Muscle layer of duodenum (tissue), 2 donors: ENCODE data around the gene SH3GL1.
A peak's percentile ranks its signal among the peaks of the same experiment; 100 is the strongest.
"Not testable (repeated sequence)": the region's sequence is repeated elsewhere in the genome, so short reads cannot be mapped to it uniquely, and the experiment has no call there.

Source experiments
- H3K27ac ChIP-seq: one replicate; pipeline ENCODE4 v1.7.0; 2013; ENCODE audit warnings: mild to moderate bottlenecking, low read length
- H3K27me3 ChIP-seq: one replicate; pipeline ENCODE4 v1.7.0; 2013; ENCODE audit warnings: low read depth, mild to moderate bottlenecking, control low read depth, low read length
- H3K36me3 ChIP-seq, 2 donors: one replicate each; pipeline ENCODE4 v1.7.0; 2013; ENCODE audit warnings: low read length in 2 of 2, control low read depth in 1 of 2, mild to moderate bottlenecking in 1 of 2; ENCODE audit not compliant: insufficient read depth in 2 of 2, control insufficient read depth in 1 of 2
- H3K4me1 ChIP-seq, 2 donors: one replicate each; pipeline ENCODE4 v1.7.0; 2013; ENCODE audit warnings: low read length in 2 of 2, mild to moderate bottlenecking in 2 of 2, control low read depth in 1 of 2, moderate library complexity in 1 of 2; ENCODE audit not compliant: insufficient read depth in 2 of 2, control insufficient read depth in 1 of 2
- H3K4me3 ChIP-seq, 2 donors: one replicate each; pipeline ENCODE4 v1.7.0; 2013; ENCODE audit warnings: low read length in 2 of 2, low read depth in 1 of 2, mild to moderate bottlenecking in 1 of 2
- H3K9me3 ChIP-seq, 2 donors: one replicate each; pipeline ENCODE4 v1.7.0; 2013; ENCODE audit warnings: low read length in 2 of 2, control low read depth in 1 of 2, mild to moderate bottlenecking in 1 of 2; ENCODE audit not compliant: control insufficient read depth in 1 of 2
- donor health status: healthy.

SH3GL1 gene

GRCh38 chr19:4345342-4346019 is 54.9 kb downstream of the SH3GL1 start:
- H3K27me3 ChIP-seq: no peaks in the 10 kb centered on the region
- H3K4me3 ChIP-seq: no peak overlapping the region
- no peak overlapping the region for H3K27ac ChIP-seq
- H3K9me3 ChIP-seq: no peaks in the 10 kb centered on the region
- H3K36me3 ChIP-seq: peaks cover 3 to 16% of the 10 kb centered on the region in 2 donors
- H3K4me1 ChIP-seq: peaks cover 0 to 11% of the 10 kb centered on the region in 2 donors

DNA sequence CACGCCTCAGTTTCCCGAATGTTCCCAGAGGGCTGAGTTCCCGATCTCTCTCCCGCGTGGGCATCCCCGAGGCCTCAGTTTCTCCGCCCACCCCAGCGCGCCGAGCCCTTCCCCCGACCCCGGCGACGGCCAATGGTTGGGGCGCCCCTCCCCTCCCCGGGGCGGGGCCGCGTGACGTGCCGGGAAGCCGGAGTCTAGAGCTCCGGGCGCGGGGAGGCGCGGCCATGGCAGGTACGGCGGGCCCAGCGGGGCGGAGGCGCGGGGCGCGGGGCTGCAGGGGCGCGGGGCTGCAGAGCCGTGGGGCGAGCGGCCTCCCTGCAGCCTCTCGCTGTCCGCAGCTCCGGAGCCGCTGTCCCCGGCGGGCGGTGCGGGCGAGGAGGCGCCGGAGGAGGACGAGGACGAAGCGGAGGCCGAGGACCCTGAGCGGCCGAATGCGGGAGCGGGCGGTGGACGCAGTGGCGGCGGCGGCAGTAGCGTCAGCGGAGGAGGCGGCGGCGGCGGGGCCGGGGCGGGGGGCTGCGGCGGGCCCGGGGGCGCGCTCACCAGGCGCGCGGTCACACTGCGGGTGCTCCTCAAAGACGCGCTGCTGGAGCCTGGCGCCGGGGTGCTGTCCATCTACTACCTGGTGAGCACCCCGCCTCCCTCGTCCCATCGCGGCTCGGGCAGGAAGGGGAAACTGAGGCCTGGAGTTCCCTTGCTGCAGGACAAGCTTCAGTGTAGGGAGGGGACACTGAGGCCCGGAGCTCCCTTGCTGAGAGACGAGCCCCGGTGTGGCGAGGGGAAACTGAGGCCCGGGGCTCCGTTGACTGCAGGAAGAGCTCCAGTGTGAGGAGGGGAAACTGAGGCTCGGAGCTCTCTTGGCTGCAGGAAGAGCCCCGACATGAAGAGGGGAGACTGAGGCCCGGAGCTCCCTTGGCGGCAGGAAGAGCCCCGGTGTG is 56.7 kb downstream of the SH3GL1 start, which contains the start of gene MPND:
Gene MPND (plus strand): TSS at position 193 of the 938 bp plus-strand sequence. CDS start 32 bp downstream, at position 225.
- Histone ChIP-seq H3K27me3 (no peaks in the 10 kb centered on the region), H3K9me3 (no peaks in the 10 kb centered on the region), H3K4me1 (peaks cover 0 to 11% of the 10 kb centered on the region in 2 donors), H3K4me3 (peak within 1 kb of the TSS; percentile 80 to 83), H3K27ac (peak within 1 kb of the TSS; percentile 91), H3K36me3 (peaks cover 0 to 7% of the 10 kb centered on the region in 2 donors)

- Histone ChIP-seq H3K4me3 (peak overlapping the region; percentile 80 to 83), H3K27me3 (no peaks in the 10 kb centered on the region), H3K4me1 (peaks cover 0 to 11% of the 10 kb centered on the region in 2 donors), H3K27ac (peak overlapping the region; percentile 91), H3K36me3 (peaks cover 0 to 7% of the 10 kb centered on the region in 2 donors), H3K9me3 (no peaks in the 10 kb centered on the region)
Observed at GRCh38 chr19:4342615-4343369, 57.6 kb downstream of the SH3GL1 start.

GRCh38 chr19:4342314-4342614 is 58.1 kb downstream of the SH3GL1 start:
- H3K9me3 ChIP-seq: no peaks in the 10 kb centered on the region
- H3K27me3 ChIP-seq: no peaks in the 10 kb centered on the region
- H3K4me3 ChIP-seq: peak overlapping the region; percentile 74 to 80
- H3K4me1 ChIP-seq: peaks cover 0 to 11% of the 10 kb centered on the region in 2 donors
- H3K27ac ChIP-seq: peak overlapping the region; percentile 91
- H3K36me3 ChIP-seq: peaks cover 0 to 7% of the 10 kb centered on the region in 2 donors

GRCh38 chr19:4338441-4339355 is 61.6 kb downstream of the SH3GL1 start, which contains the start of gene STAP2:
TSS of gene STAP2 (minus strand) at chr19:4338827. CDS start at chr19:4338753, 74 bp downstream.
- Histone ChIP-seq H3K36me3 (no peaks in the 10 kb centered on the region), H3K27me3 (no peaks in the 10 kb centered on the region), H3K9me3 (no peaks in the 10 kb centered on the region), H3K4me3 (peak within 1 kb of the TSS; percentile 53 to 55), H3K27ac (peak within 1 kb of the TSS; percentile 61), H3K4me1 (peaks cover 0 to 4% of the 10 kb centered on the region in 2 donors)

DNA sequence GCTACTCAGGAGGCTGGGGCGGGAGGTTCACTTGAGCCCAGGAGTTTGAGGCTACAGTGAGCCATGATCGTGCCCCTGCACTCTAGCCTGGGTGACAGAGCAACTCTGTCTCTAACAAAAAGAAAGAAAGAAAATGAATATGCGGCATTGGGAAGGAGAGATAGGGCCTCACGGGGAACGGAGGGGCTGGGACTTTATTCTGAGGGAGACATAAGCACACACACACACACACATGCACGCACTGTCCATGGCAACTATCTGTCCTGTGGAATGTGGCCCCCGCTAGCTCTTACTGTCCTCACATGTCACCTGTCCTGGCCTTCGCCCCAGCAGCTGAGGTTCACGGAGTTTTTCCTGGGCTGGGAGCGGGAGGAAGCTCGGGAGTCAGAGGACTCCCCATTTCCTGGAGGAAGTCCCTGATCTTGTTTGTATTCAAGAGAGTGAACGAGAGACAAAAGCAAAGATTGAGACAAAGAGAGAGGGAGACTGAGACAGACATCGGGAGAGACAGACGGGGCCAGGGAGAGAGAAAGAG is 62.4 kb downstream of the SH3GL1 start:
- no peaks in the 10 kb centered on the region for H3K9me3 ChIP-seq
- peaks cover 0 to 4% of the 10 kb centered on the region in 2 donors for H3K4me1 ChIP-seq
- H3K36me3 ChIP-seq: no peaks in the 10 kb centered on the region
- peak overlapping the region; percentile 61 for H3K27ac ChIP-seq
- H3K4me3 ChIP-seq: peak overlapping the region; percentile 53 to 55
- H3K27me3 ChIP-seq: no peaks in the 10 kb centered on the region

DNA sequence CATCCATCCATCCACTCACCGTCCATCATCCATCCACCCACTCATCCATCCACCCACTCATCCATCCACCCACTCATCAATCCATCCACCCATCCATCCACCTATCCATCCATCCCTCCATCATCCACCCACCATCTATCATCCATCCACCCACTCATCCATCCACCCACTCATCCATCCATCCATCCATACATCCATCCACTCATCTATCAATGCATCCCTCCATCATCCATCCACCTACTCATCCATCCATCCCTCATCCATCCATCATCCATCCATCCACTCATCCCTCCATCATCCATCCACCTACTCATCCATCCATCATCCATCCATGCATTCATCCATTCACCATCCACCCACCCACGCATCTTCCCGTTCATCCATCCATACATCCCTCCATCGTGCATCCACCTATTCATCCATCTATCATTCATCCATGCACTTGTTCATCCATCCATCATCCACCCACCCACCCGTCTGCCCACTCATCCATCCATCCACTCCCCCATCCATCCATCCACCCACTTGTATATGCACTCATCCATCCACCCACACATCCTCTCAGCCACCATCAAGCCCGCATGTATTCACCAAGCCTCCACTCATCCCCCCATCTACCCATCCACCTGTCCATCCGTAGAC is 65.3 kb downstream of the SH3GL1 start:
- Histone ChIP-seq H3K4me3 (no peak overlapping the region), H3K9me3 (no peaks in the 10 kb centered on the region), H3K36me3 (no peaks in the 10 kb centered on the region), H3K27ac (no peak overlapping the region), H3K4me1 (no peaks in the 10 kb centered on the region), H3K27me3 (no peaks in the 10 kb centered on the region)

GRCh38 chr19:4329858-4330257 is 70.5 kb downstream of the SH3GL1 start:
- Histone ChIP-seq H3K36me3 (no peaks in the 10 kb centered on the region), H3K4me3 (no peak overlapping the region), H3K9me3 (no peaks in the 10 kb centered on the region), H3K4me1 (peaks cover 3 to 20% of the 10 kb centered on the region in 2 donors), H3K27me3 (no peaks in the 10 kb centered on the region), H3K27ac (no peak overlapping the region)

- H3K36me3 ChIP-seq, H3K9me3 ChIP-seq, H3K27me3 ChIP-seq, H3K27ac ChIP-seq: not testable (repeated sequence)
- H3K4me1 ChIP-seq: peaks cover 3 to 20% of the 10 kb centered on the region in 2 donors
- peak overlapping the region; percentile 42 to 54 for H3K4me3 ChIP-seq
Observed at GRCh38 chr19:4328991-4329681, 71.2 kb downstream of the SH3GL1 start.
